NCI-H774 (cell line): Measurements from ENCODE around the gene LINC00237.

Source experiments
- DNase-seq: peaks from one replicate; lab custom pipeline; 2025; lab: John Stamatoyannopoulos, UW

The LINC00237 gene

DNA sequence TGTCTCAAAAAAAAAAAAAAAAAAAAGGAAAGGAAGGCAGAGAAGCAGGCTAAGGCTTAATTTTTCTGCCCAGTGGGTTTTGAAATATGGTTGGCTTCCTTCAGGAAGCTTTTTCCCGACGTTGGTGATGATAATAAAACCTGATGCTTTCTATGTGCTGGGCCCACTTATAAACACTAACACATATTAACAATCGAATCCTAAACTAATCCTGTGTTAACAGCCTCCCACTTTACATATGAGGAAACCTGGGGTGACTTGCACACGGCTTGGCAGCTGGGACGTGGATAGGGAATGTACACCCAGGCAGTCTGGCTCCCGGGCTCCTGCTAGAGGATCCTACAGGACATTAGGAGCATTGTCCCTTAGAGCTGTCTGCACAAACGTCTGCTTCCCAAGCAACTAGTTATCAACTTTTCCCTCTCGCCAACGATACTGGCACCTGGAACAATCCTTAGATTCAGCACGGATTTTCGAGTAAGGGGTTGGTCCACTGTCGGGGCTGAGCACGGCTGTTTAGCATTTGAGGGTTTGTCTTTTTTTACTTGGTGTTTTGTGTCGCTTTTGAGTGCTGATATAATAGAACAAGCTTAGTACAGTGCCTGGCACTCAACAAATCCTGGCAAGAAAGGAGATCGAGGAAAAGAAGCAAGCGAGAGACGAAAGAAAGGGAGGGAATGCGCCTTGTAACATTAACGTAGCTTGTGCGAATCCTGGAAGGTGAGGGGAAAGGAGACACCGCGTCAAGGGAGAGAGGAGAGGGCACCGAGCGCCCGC is 19.1 kb upstream of the LINC00237 start:
- peak; percentile 39 for DNase-seq

- DNase-seq = no peak
Measured at GRCh38 chr20:21124190-21124589, 18.0 kb upstream of the LINC00237 start.

DNA sequence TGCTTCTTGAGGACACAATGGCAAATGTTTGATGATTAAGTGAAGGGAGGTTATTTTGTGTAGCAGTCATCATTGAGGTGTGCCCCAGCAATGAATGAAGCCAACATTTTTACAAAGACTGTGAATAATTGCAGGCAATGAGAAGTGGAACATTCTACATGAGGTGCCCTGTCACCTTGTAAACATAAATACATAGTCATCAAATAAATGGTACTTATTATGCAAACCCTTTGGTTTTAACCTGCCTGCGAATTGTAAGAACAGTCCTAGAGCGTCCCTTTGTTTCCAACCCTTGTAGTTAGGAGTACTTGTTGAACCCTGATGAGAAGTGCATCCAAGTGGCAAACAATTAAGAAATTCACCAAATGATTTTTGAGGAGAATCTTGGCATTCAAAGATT is 12.6 kb upstream of the LINC00237 start:
- DNase-seq = no peak

GRCh38 chr20:21118138-21118537 is 12.0 kb upstream of the LINC00237 start:
- no peak for DNase-seq

DNA sequence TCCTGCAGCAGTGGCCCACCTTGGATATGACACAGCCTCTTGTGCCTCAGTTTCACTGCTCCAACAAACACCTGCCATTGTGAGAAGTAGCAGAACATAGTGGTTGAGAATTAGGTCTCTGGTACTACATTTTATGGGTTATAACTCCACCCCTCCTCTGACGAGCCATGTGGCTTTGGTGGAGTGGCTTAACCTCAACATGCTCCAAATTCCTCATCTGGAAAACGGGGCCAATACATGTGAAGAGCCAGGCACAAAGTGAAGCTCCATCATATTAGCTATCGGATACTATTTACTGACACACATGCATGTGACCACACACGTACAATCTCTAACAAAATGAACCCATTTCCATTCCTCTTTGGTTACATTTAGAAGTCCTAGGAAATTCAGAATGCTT is 11.4 kb upstream of the LINC00237 start:
- no peak for DNase-seq

DNA sequence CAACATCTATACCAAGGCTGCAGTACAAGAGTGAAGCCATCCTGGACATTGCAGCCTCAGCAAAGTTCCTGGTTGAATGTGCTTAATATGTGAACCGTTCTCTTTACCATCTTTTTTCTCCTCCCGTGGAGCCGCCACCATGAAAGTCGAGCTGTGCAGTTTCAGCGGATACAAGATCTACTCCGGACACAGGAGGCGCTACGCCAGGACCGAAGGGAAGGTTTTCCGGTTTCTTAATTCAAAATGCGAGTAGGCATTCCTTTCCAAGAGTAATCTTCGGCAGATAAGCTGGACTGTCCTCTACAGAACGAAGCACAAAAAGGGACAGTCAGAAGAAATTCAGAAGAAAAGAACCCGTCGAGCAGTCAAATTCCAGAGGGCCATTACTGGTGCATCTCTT is 8.4 kb upstream of the LINC00237 start:
- no peak for DNase-seq

- no peak for DNase-seq
Measured at GRCh38 chr20:21113697-21114096, 7.5 kb upstream of the LINC00237 start.

DNA sequence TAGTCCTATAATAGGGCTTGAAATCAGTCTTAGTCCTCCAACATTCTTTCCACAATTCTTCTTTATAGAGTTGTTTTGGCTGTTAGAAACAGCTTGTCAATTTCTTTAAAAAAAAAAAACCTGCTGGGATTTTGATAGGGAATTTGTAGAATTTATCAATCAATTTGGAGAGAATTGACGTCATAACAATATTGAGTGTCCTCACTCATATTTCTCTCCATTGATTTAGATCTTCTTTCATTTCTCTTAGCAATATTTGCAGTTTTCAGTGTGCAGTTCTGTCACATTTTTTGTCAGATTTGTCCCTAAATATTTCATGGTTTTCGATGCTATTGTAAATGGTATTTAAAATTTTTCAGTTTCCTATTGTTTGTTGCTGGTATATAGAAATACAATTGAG is 5.3 kb upstream of the LINC00237 start:
- DNase-seq = no peak

GRCh38 chr20:21110811-21111210 is 4.7 kb upstream of the LINC00237 start:
- no peak for DNase-seq

GRCh38 chr20:21109144-21109543 is 3.0 kb upstream of the LINC00237 start:
- no peak for DNase-seq

GRCh38 chr20:21105429-21106170 is 558 bp downstream of the LINC00237 start:
- no peak for DNase-seq

DNA sequence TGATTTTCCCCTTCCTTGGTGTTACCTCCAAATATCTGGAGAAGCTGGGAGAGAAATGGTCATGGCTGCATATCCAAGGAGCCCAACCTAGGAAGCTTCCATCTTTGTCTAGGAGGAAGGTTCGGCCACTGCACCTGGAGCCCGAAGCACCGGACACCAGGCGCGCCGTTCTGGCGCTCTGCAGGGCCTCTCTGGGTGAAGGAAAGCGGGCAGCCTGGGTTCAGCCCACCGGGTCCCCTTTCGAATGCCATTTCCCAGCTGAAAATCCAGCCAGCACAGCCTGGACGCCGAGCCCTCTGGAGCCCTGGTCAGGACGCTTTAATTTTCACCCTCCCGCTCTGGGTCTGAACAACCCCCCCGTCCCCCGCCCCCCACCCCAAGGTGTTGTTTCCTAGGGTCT is 1.2 kb downstream of the LINC00237 start:
- no peak for DNase-seq

DNA sequence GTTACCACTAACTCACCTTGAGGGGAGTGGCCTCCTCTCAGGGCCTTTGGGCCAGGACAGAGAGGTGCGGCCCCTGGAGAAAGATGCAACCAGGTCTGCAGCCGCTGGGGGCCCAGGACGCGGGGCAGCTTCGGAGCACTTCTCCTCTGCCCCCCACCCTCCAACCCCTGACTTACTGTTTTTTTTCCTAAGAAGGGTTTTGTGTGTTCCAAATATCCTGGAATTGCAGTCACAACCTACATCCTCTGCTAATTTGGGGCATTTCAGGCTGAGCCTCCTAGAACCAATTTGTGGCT is 1.7 kb downstream of the LINC00237 start:
- no peak for DNase-seq

GRCh38 chr20:21103582-21104465 is 2.3 kb downstream of the LINC00237 start:
- DNase-seq = no peak

- DNase-seq = no peak
Measured at GRCh38 chr20:21102603-21103311, 3.4 kb downstream of the LINC00237 start.

DNA sequence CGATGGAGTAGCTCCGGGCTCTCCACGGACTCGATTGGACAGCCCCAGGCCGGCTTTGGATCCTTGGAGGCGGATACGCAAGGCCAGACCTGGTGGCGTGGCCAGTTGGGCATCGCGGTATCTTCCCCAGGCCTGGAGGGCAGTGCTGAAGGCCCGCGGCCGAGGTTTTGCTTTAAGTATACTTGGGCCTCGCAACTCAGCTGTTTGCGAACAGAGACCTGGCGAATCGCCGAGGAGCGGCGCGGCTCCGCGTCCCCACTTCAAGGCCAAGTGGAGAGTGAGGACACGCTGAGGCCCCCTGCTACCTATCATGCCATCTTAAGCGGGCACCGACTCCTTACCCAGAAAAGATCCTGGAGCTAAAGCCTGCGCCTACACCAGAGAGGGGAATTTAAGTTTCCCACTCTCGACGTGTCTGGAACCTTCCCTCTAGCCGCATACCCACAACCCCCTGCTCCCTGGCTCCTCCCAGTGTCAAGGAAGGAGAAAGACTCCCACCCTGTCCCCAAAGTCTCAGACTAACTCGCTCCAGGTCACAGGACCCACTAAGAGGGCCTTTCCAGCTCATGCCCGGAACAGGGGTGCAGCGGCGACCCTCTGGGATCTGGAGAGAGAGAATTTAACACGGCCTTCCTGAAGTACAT is 4.1 kb downstream of the LINC00237 start:
- no peak for DNase-seq

DNA sequence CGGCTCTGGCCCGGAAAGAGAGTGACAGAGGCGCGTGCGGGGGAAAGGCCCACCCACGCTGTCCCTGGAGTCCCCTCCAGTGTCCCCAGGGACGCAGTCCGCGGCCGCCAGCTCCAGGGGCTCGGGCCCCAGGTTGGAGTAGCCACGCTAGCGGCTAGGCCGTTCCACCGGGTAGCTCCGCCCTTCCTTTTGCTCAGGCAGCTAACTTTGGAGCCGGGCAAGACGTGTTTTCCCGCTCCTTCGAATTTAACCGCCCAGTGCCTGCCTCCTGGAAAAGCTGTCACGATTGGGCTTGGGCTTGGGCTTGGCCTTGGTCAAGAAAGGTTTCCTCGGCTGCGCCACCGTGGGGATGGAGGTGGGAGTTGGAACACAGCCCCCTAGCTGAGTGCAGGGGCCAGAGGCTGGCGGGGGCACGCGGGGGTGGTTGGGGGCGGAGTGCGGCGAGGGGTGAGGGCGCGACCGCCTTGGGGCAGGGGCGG is 4.7 kb downstream of the LINC00237 start:
- no peak for DNase-seq

GRCh38 chr20:21100578-21101452 is 5.3 kb downstream of the LINC00237 start:
- peak; percentile 24 for DNase-seq

DNA sequence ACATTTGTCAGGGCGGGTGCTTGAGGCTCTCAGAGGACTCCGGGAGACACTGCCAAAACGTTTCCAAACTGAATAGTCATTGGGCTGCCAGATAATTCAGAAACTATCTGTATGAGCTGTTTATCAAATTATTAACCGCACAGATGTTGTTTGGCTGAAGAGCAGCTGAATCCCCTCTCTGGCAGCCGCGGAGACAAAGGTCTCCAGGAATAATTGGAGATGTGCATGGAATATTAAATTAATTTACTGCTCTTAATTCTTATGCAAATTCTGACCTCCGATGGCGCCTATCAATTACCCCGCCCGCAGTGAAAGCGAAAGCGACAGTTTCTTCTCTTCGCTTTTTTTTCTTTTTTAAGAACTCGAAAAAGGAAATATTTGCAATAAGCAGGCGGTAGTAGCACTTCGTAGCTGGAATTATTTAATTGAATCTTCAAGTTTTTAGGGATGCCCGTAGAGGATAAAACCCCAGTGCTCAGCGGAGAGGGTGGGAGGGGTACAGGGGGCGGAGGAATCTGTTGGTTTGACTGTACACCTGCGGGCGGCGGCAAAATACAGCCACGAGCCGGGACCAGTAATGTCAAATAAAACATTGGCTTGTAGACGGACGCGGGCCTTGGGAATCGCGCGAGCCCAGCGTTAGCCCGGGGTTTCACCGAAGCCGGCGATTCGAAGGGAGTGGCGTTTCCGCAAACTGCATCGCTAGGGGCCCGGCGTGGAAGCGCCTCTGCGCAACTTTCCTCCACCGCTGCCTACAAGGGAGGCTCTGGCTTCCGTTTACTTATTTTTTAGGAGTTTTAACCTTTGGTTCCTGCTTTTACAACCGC is 6.2 kb downstream of the LINC00237 start:
- DNase-seq = peak; percentile 36
